Esophagus squamous epithelium (tissue), 5 donors: ENCODE results near the gene UPK1B. TPM values are rescaled to one million over a fixed set of nuclear protein-coding genes. Genes with fewer than 3 reads are reported as not detected.

Experiments
- DNase-seq: peaks from one replicate; lab custom pipeline; 2025; lab: John Stamatoyannopoulos, UW
- H3K27ac ChIP-seq, 4 donors: fragments of 200-600 bp; sonication (generic); one replicate each; pipeline ENCODE4 v1.5.1; 2016 to 2019; ENCODE audit warnings: mild to moderate bottlenecking in 1 of 4
- H3K27me3 ChIP-seq, 4 donors: fragments of 200-600 bp; sonication (generic); 1 replicate in 3 of 4; 2 replicates in 1 of 4; pipeline versions ENCODE4 v1.5.1 to v1.6.0; 2017 to 2021; ENCODE audit warnings: antibody characterized with exemption in 1 of 4
- H3K36me3 ChIP-seq, 3 donors: fragments of 200-600 bp; sonication (generic); one replicate each; pipeline ENCODE4 v1.5.1; 2016 to 2019
- H3K4me1 ChIP-seq, 3 donors: fragments of 200-600 bp; sonication (generic); one replicate each; pipeline ENCODE4 v1.5.1; 2017 to 2019
- H3K4me3 ChIP-seq, 4 donors: fragments of 200-600 bp; sonication (generic); 1 replicate in 3 of 4; 2 replicates in 1 of 4; pipeline ENCODE4 v1.5.1; 2016 to 2019; ENCODE audit warnings: mild to moderate bottlenecking in 2 of 4, moderate library complexity in 1 of 4
- H3K9me3 ChIP-seq, 3 donors: fragments of 200-600 bp; sonication (generic); one replicate each; pipeline ENCODE4 v1.5.1; 2016 to 2019
- POLR2A ChIP-seq, 4 donors: fragments of 450-650 bp; IDR thresholded peaks; one replicate each; pipeline ENCODE4 v1.6.1; 2017; ENCODE audit warnings: antibody characterized with exemption in 4 of 4, mild to moderate bottlenecking in 4 of 4, moderate library complexity in 3 of 4
- WGBS, 2 donors: methylation state at CpG; one replicate each; pipeline ENCODE4 v1.1.5; 2018; 5-methylcytosine and 5-hydroxymethylcytosine counted together
- intact Hi-C: fragments of 100-400 bp; cut with DNase I; formaldehyde crosslinking; loops from one replicate; pipeline ENCODE4 v1.15.0; 2022
- total RNA-seq, 4 donors: library from RNA; depleted of rRNA; stranded (reverse); fragments of >200 nt; gene quantifications; one replicate each; pipeline ENCODE4 v1.1.0, GENCODE V29; 2016
- TF ChIP-seq, protein P1 (sequence below), 6 experiments: fragments of 450-650 bp in 4 of 6; fragments of 200-600 bp in 2 of 6; sonication (generic) in 2 of 6; IDR thresholded peaks; one replicate each; pipeline ENCODE4 v1.5.1; 2016 to 2019; ENCODE audit warnings: antibody characterized with exemption in 6 of 6, mild to moderate bottlenecking in 4 of 6, moderate library complexity in 4 of 6
- donor health status: DM: yes; HTN: yes; CAD: no.

The UPK1B gene
- total RNA-seq, 4 donors from 2014 or later = 0.26 to 5.9 (median 2.6) TPM

GRCh38 chr3:119228373-119229145 lies 55.2 kb downstream of the UPK1B start:
- peaks cover 7 to 95% (median 7%) of the 10 kb centered on the region in 3 donors for H3K36me3 ChIP-seq
- no peak for DNase-seq
- intact Hi-C loops = no loop called here
- no peaks in the 10 kb centered on the region for H3K27me3 ChIP-seq
- WGBS, 2 donors = 84 to 100% methylated on average over 2 of the region's 2 CpGs
- H3K4me3 ChIP-seq = no peak overlapping the region
- H3K9me3 ChIP-seq = no peaks in the 10 kb centered on the region
- no peaks in the 10 kb centered on the region for H3K4me1 ChIP-seq
- TF ChIP-seq POLR2A (IDR thresholded peaks at IDR 0.05) = no peak
- TF ChIP-seq, protein P1, sequence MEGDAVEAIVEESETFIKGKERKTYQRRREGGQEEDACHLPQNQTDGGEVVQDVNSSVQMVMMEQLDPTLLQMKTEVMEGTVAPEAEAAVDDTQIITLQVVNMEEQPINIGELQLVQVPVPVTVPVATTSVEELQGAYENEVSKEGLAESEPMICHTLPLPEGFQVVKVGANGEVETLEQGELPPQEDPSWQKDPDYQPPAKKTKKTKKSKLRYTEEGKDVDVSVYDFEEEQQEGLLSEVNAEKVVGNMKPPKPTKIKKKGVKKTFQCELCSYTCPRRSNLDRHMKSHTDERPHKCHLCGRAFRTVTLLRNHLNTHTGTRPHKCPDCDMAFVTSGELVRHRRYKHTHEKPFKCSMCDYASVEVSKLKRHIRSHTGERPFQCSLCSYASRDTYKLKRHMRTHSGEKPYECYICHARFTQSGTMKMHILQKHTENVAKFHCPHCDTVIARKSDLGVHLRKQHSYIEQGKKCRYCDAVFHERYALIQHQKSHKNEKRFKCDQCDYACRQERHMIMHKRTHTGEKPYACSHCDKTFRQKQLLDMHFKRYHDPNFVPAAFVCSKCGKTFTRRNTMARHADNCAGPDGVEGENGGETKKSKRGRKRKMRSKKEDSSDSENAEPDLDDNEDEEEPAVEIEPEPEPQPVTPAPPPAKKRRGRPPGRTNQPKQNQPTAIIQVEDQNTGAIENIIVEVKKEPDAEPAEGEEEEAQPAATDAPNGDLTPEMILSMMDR (IDR thresholded peaks at IDR 0.05) = no peak
- H3K27ac ChIP-seq = no peak overlapping the region

DNA sequence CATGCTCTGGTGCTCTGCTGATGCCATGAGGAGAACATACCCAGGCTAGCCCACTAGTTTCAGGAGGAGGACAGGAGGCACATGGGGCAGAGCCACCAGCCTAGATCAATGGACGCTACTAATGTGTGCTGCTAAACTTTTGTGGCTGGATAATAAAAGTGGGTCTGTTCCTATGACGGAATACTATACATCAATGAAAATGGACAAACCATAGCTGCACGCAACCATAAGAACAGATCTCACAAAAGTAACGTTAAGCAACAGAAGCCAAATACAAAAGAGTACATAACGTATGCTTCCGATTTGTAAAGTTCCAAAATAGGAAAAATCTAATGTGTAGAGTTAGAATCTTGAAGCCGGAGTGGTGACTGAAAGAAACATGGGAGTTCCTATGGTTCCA lies 55.8 kb downstream of the UPK1B start:
- H3K9me3 ChIP-seq = no peaks in the 10 kb centered on the region
- 86 to 88% methylated on average over 6 to 7 of the region's 7 CpGs for WGBS, 2 donors
- no peak for DNase-seq
- no peak overlapping the region for H3K27ac ChIP-seq
- H3K36me3 ChIP-seq = peaks cover 3 to 95% (median 7%) of the 10 kb centered on the region in 3 donors
- no peak overlapping the region for H3K4me3 ChIP-seq
- intact Hi-C loops = no loop called here
- no peaks in the 10 kb centered on the region for H3K27me3 ChIP-seq
- no peaks in the 10 kb centered on the region for H3K4me1 ChIP-seq
- no peak for TF ChIP-seq POLR2A (IDR thresholded peaks at IDR 0.05)
- TF ChIP-seq, protein P1 (IDR thresholded peaks at IDR 0.05) = no peak

DNA sequence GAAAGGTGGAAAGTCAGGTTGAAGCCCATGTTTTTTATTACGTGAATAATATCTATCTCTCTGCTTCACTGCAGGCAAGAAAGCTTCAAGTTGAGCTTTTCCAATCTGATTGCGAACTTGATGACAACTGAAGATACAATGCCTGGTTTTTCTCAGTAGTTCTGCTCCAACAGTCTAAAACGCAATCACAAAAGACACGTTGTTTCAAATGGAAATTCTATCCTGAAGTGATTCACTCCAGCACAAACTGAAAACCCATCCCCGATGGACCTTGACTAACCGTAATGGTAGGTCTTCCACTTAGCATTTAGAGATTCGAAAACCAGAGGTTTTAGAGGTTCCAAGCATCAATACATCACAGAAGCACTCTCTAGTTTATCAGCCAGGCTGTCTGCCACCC lies 56.7 kb downstream of the UPK1B start:
- intact Hi-C loops = loop anchor here (10.0 kb wide), 1 partner anchor 85 kb away; the partner anchor contains the start of gene TEX55

DNA sequence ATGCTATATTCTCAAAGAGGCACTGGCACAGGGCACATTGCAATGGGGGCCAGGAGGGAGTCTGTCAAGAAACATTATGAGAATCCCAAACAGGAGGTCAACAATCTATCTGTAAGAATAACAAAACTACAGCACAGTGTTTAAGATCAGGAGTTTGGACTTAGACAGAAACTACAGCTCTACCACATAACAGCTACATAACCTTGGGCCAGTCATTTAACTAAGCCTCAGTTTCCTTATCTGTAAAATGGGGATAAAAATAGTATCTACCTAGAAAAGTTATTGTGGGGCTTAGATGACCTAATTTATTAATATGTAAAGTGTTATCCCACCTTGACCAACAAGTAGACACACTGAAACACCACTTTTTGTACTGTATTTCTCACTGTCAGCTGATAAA lies 57.3 kb downstream of the UPK1B start:
- TF ChIP-seq, protein P1 (IDR thresholded peaks at IDR 0.05) = no peak
- no peak for TF ChIP-seq POLR2A (IDR thresholded peaks at IDR 0.05)
- Histone ChIP-seq H3K36me3 (peaks cover 3 to 96% (median 7%) of the 10 kb centered on the region in 3 donors), H3K4me1 (peaks cover 0 to 5% (median 0%) of the 10 kb centered on the region in 3 donors), H3K27me3 (no peaks in the 10 kb centered on the region), H3K9me3 (no peaks in the 10 kb centered on the region), H3K4me3 (no peak overlapping the region), H3K27ac (no peak overlapping the region)
- no peak for DNase-seq
- intact Hi-C loops = loop anchor here (10.0 kb wide), 1 partner anchor 86 kb away; the partner anchor contains the start of gene TEX55

More for the DNA sequence above, 56.7 kb downstream of the UPK1B start:
- DNase-seq = no peak
- no peak overlapping the region for H3K4me3 ChIP-seq
- H3K27me3 ChIP-seq = no peaks in the 10 kb centered on the region
- H3K36me3 ChIP-seq = peaks cover 3 to 96% (median 7%) of the 10 kb centered on the region in 3 donors
- TF ChIP-seq POLR2A (IDR thresholded peaks at IDR 0.05) = no peak
- TF ChIP-seq, protein P1 (IDR thresholded peaks at IDR 0.05) = no peak
- WGBS, 2 donors = 92% methylated on average over 7 of the region's 7 CpGs
- H3K4me1 ChIP-seq = peaks cover 0 to under 1% (median 0%) of the 10 kb centered on the region in 3 donors
- H3K9me3 ChIP-seq = no peaks in the 10 kb centered on the region
- no peak overlapping the region for H3K27ac ChIP-seq

DNA sequence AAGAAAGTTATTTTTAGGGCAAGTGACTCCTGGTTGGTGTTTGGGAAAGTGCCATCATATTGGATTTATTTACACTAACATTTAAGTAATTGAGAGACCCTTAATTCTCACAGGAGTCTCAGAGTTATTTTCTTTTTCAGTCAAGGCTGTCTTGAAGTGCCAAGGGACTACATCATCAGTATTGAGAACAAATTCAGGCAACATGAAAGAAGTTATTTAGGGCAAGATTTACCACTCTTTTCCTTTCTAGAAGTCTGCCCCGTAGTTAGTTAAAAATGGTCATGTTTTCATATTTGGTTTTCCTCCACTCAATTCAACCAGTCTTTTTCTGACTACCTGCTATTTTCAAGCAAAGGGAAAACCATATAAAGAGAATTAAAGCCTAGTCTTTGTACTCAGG lies 61.2 kb downstream of the UPK1B start:
- DNase-seq = no peak
- WGBS, 2 donors = 57 to 67% methylated on average over 1 of the region's 1 CpG

More for the DNA sequence above, 61.2 kb downstream of the UPK1B start:
- no peak for TF ChIP-seq POLR2A (IDR thresholded peaks at IDR 0.05)
- TF ChIP-seq, protein P1 (IDR thresholded peaks at IDR 0.05) = no peak
- Histone ChIP-seq H3K27ac (no peak overlapping the region), H3K36me3 (peaks cover 0 to 70% (median 0%) of the 10 kb centered on the region in 3 donors), H3K4me3 (no peak overlapping the region), H3K27me3 (no peaks in the 10 kb centered on the region), H3K9me3 (no peaks in the 10 kb centered on the region), H3K4me1 (peaks cover 4 to 30% (median 11%) of the 10 kb centered on the region in 3 donors)
- intact Hi-C loops = loop anchor here (10.0 kb wide), 1 partner anchor 90 kb away; the partner anchor contains the start of gene TEX55
